Stimulated activated CD4-positive, alpha-beta T cell treated with anti-CD3 and anti-CD28 coated beads, Interleukin-2, amount 100 ng/mL, for 48 hours (primary cell): ENCODE measurements around the gene MAGIX.
"Not testable (repeated sequence)": the region's sequence is repeated elsewhere in the genome, so short reads cannot be mapped to it uniquely, and the experiment has no call there.

Experiments
- DNase-seq, 2 donors: peaks; one replicate each; pipeline ENCODE4 v3.0.0-alpha.2; 2020

The MAGIX gene

GRCh38 chrX:49162620-49163019 is at the start of gene MAGIX:
MAGIX (plus strand) TSS chrX:49162758; CDS start chrX:49162890, 132 bp downstream.
- DNase-seq: no peak

DNA sequence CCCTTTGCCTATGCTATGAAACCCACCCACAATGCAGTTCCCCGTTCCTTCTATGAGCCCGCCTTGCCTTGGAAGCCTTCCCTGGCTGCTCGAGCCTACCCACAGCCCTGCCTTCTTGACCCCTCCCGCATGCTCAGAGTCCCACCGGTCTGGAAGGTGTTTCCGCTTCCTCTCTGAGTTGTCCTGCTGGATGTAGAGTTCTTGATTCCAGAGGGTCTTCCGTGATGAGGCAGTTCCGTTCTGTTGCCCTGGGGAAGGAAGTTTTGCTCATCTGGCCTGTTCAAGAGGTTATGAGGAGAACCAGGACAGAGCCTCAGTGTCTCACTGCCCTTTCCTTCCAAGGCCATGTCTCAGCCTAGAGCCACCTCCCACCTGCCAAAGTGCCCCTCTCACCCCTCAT is 46.5 kb upstream of the MAGIX start:
- no peak for DNase-seq

DNA sequence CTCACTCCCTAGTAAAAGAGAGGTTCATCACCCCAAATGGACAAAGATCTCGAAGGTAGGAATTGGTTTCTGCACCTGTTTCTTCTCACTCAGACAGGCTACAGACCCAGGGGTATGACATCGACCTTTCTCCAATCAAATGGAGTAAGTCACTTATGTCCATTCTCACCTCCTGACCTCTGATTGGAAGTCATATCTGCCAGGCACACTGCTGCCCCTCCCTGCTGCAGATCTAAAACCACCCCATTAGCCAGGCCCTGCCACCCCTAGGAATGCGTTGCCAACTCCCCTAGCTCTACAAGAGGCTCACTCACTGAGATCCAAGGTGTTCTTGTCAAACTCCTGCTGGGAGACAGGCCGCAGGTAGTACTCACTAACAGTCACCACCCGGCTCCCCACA is 45.8 kb upstream of the MAGIX start:
- DNase-seq: no peak

DNA sequence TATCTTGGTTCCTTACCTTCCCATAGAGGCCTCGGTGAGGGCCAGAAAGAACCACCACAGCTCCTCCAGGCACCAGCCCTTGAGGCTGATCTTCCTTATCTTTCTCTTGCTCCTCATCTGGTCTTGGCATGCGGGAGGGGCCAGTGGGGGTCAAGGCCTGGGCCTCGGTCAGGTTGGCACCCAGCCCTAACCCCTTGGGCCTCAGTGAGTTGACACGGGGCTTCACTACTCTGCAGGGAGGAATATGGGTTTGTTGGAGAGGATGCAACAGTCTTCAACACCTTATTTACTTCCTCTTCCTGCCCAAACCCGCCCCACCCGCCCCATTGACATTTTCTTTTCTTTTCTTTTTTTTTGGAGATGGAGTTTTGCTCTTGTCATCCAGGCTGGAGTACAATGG is 45.0 kb upstream of the MAGIX start:
- DNase-seq: no peak

DNA sequence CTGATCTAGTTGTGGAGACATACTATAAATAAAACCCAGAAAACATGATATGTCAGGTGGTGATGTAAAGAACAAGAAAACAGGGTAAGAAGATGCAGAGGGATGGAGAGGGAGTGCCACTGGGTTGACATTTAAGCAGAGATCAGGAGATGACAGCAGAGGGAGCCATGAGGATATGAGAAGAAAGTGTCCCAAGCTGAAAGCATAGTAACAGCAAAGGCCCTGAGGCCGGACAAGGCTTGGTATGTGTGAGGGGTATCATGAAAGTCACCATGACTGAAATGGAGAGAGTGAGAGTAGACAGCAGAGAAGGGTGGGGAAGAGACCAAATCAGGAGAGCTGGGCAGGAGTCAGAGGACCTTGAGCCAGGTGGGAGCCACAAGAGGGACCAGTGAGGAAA is 42.5 kb upstream of the MAGIX start:
- no peak for DNase-seq

- DNase-seq: no peak
These were observed 40.1 kb upstream of the MAGIX start for GRCh38 chrX:49122499-49122898.

DNA sequence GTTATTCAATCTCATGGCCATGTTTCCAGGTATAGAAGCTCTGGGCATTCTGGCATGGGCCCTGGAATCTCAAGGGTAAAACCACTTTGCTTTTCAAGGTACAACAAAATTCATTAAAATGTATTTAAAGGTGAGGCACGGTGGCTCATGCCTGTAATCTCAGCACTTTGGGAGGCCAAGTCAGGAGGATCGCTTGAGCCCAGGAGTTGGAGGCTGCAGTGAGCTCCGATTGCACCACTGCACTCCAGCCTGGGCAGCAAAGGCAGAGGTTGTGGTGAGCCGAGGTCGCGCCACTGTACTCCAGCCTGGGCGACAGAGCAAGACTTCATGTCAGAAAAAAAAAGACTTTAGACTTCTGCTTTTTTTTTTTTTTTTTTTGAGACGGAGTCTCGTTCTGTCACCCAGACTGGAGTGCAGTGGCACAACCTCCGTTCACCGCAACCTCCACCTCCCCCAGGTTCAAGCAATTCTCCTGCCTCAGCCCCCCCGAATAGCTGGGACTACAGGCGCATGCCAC is 34.8 kb upstream of the MAGIX start:
- DNase-seq: not testable (repeated sequence)

DNA sequence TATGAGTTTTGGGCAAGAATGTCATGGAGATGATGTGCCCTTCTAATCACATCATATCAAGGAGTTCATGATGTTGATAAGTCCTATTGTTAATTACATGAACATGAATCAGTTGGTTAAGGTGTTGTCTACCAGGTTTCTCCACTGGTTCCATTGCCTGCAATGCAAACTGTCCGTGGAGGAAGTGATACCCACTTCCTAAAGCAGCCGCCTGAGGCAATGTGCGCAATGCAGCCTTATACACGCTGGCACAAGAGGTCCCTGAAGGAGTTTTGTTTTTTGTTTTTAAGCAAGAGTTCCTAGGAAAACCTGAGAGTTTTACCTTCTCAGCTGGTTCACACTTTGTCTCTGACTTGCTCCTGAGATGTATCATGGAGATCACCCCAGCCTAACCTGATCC is 33.1 kb upstream of the MAGIX start:
- DNase-seq: no peak

- not testable (repeated sequence) for DNase-seq
These were observed 30.3 kb upstream of the MAGIX start for GRCh38 chrX:49132275-49132674.

GRCh38 chrX:49133759-49134158 is 28.8 kb upstream of the MAGIX start:
- no peak for DNase-seq

DNA sequence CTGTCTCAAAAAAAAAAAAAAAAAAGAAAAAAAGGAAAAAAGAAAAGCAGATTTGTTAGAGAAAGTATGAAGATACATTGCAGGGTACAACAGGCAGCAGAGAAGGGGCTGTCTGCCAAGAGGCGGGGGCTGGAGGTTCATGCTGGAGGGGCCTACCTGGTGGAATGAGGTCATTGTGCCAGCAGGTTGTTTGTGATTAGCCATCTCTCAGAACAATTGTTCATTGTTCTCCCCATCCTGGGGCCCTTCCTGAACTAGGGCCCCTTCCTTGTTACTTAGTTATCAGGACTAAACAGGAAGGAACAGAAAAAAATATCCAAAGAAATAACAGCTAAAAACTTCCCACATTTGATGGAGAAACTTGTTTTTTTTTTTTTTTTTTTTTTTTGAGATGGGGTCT is 25.1 kb upstream of the MAGIX start:
- DNase-seq: no peak

GRCh38 chrX:49139713-49140112 is 22.8 kb upstream of the MAGIX start:
- no peak for DNase-seq

DNA sequence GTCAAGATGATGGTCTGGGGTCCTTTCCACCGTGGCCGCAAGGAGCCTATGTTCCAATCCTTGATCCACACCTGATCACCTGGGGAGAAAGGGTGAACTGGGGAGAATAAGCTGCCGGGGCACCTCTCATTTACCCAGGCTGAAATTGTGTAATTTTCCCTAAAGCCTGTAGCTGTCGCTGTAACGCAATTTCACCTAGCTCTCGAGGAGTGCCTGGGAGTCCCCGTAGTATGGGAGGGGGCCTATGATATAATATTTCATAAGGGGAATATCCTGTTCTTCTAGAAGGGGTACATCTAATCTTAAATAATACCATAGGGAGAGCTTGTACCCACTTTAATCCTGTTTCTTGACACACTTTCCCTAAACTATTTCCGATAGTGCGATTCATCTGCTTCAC is 20.3 kb upstream of the MAGIX start:
- not testable (repeated sequence) for DNase-seq

- DNase-seq: not testable (repeated sequence)
These were observed 19.4 kb upstream of the MAGIX start for GRCh38 chrX:49143154-49143553.

- DNase-seq: no peak
These were observed 15.3 kb upstream of the MAGIX start for GRCh38 chrX:49147282-49147681.

- no peak for DNase-seq
These were observed 14.6 kb upstream of the MAGIX start for GRCh38 chrX:49147936-49148335.

GRCh38 chrX:49148390-49149100 is 14.0 kb upstream of the MAGIX start:
- not testable (repeated sequence) for DNase-seq

GRCh38 chrX:49149291-49149690 is 13.3 kb upstream of the MAGIX start:
- DNase-seq: not testable (repeated sequence)

DNA sequence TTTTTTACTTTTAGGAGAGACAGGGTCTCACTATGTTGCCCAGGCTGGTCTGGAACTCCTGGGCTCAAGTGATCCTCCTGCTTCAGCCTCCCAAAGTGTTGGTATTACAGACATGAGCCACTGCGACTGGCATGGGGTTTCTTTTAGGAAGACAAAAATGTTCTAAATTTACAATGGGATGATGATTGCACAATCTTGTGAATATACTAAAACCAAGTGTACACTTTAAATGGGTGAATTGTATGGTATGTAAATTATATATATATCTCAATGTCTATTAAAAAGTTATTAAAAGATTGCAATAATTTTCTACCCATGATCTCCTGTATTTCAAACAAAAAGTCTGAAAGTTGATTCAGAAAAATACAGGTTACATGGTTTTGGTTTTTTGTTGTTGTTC is 9.1 kb upstream of the MAGIX start:
- no peak for DNase-seq

- peak in 1 of 2 donors; percentile 20 for DNase-seq
These were observed 7.2 kb upstream of the MAGIX start for GRCh38 chrX:49155243-49155899.

GRCh38 chrX:49155900-49156837 is 6.4 kb upstream of the MAGIX start:
- peak; percentile 74 to 77 for DNase-seq

GRCh38 chrX:49157194-49157593 is 5.4 kb upstream of the MAGIX start:
- DNase-seq: no peak

GRCh38 chrX:49160908-49161307 is 1.6 kb upstream of the MAGIX start:
- DNase-seq: no peak
